Common myeloid progenitor, CD34-positive (primary cell): ENCODE measurements around the gene LILRB5.
"Not testable (repeated sequence)": the region's sequence is repeated elsewhere in the genome, so short reads cannot be mapped to it uniquely, and the experiment has no call there.

ENCODE experiments used
- CTCF ChIA-PET: fragments of 350-600 bp; sonication (Branson Sonifier 250); formaldehyde crosslinking; loops from one replicate; lab custom pipeline; 2021; ENCODE audit warnings: antibody characterized with exemption; lab: Charles Lee
- POLR2A ChIA-PET: fragments of 350-600 bp; sonication (Branson Sonifier 250); formaldehyde crosslinking; loops from one replicate; lab custom pipeline; 2021; ENCODE audit warnings: antibody characterized with exemption; lab: Charles Lee
- DNase-seq, 3 donors: peaks; one replicate each; pipeline versions ENCODE4 v3.0.0 to v3.0.0-alpha.2; 2013
- H3K27ac ChIP-seq, 2 experiments: 1 replicate in 1 of 2; 2 replicates in 1 of 2; pipeline ENCODE4 v1.7.0; 2013; ENCODE audit warnings: inconsistent platforms in 2 of 2, low read length in 2 of 2, mild to moderate bottlenecking in 2 of 2, low read depth in 1 of 2, moderate library complexity in 1 of 2; ENCODE audit not compliant: severe bottlenecking in 2 of 2, insufficient read depth in 1 of 2, poor library complexity in 1 of 2
- H3K27me3 ChIP-seq, 5 experiments: replicated peaks in 2 of 5; 1 replicate in 3 of 5; 2 replicates in 2 of 5; pipeline versions ENCODE4 v1.6.1 to v1.7.0; 2013; ENCODE audit warnings: low read length in 4 of 5, mild to moderate bottlenecking in 2 of 5, moderate library complexity in 2 of 5, inconsistent platforms in 1 of 5; ENCODE audit not compliant: insufficient read depth in 5 of 5, control insufficient read depth in 4 of 5
- H3K36me3 ChIP-seq, 4 experiments: 1 replicate in 2 of 4; 2 replicates in 2 of 4; pipeline versions ENCODE4 v1.6.1 to v1.7.0; 2013; ENCODE audit warnings: low read length in 3 of 4, control low read depth in 1 of 4, mild to moderate bottlenecking in 1 of 4; ENCODE audit not compliant: control insufficient read depth in 4 of 4, insufficient read depth in 4 of 4
- H3K4me1 ChIP-seq, 4 experiments: 1 replicate in 3 of 4; 2 replicates in 1 of 4; pipeline versions ENCODE4 v1.6.1 to v1.7.1; 2013; ENCODE audit warnings: low read length in 3 of 4, mild to moderate bottlenecking in 3 of 4, control low read depth in 1 of 4, inconsistent platforms in 1 of 4, moderate library complexity in 1 of 4; ENCODE audit not compliant: control insufficient read depth in 4 of 4, insufficient read depth in 4 of 4; ENCODE audit errors: control extremely low read depth in 1 of 4
- H3K4me3 ChIP-seq, 7 experiments: 1 replicate in 4 of 7; 2 replicates in 3 of 7; pipeline versions ENCODE4 v1.5.1 to v1.7.0; 2013; ENCODE audit warnings: mild to moderate bottlenecking in 7 of 7, low read length in 6 of 7, moderate library complexity in 6 of 7, inconsistent platforms in 2 of 7, low read depth in 2 of 7, control low read depth in 1 of 7; ENCODE audit not compliant: insufficient read depth in 4 of 7, control insufficient read depth in 1 of 7; ENCODE audit errors: extremely low read depth in 1 of 7
- H3K9me3 ChIP-seq, 5 experiments: 1 replicate in 4 of 5; 2 replicates in 1 of 5; pipeline versions ENCODE4 v1.6.1 to v1.7.1; 2013; ENCODE audit warnings: low read length in 4 of 5, mild to moderate bottlenecking in 2 of 5, inconsistent platforms in 1 of 5, low read depth in 1 of 5, moderate library complexity in 1 of 5; ENCODE audit not compliant: control insufficient read depth in 4 of 5, insufficient read depth in 2 of 5; ENCODE audit errors: control extremely low read depth in 1 of 5
- WGBS: methylation state at CpG from one replicate; pipeline ENCODE4 v1.1.5; 2013; ENCODE audit not compliant: insufficient coverage; 5-methylcytosine and 5-hydroxymethylcytosine counted together

Gene LILRB5

DNA sequence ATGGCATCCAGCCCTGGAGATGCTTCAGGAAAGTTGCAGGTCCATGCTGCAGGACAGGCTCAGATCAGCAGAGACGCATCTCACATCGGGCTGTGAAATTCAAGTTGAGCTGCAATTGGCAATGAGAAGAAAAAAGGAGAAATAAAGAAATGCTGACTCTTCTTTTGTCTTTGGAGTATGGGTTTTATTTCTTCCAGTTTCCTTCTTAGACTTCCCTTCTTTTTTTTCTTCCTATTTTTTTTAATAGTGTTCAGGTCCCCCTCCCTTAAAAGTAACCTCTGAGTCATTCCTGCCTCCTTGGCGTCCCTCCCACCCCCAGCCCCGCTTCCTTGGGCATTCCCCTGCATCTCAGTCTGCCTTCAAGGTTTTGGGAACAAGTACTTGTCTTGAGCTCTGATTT is 14.5 kb upstream of the LILRB5 start:
- H3K36me3 ChIP-seq, CTCF ChIA-PET, H3K27me3 ChIP-seq, DNase-seq, H3K4me1 ChIP-seq, H3K27ac ChIP-seq, H3K9me3 ChIP-seq, POLR2A ChIA-PET, H3K4me3 ChIP-seq: not testable (repeated sequence)
- WGBS, result no CpG with 5 or more reads among the region's 4 CpGs

DNA sequence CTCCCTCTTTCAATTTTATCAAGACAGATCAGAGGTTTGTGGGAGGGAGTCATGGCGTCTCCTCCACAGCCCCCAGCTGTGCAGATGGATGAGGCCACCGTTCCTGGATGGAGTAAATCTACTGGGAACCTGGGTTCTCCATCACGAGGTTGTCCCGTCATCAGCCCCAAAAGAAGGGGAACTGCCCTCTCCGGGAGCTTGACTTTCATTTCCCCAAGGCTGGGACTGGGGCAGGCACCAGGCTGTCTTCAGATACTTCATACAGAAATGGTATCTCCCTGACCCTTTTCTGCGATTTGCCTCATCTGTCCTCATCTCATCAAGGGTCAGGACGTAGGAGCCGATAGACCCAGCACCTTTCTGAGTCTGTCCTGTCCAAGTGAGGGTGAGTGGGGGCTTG is 14.0 kb upstream of the LILRB5 start:
- H3K4me3 ChIP-seq, result no peak overlapping the region
- H3K36me3 ChIP-seq, result peaks cover 0 to 5% (median 1%) of the 10 kb centered on the region in 4 experiments
- no peaks in the 10 kb centered on the region for H3K9me3 ChIP-seq
- H3K4me1 ChIP-seq, result peaks cover 0 to 8% (median 5%) of the 10 kb centered on the region in 4 experiments
- H3K27ac ChIP-seq, result no peak overlapping the region
- ChIA-PET POLR2A (interaction anchor here (0.5 kb wide), 1 partner anchor 423 kb away, joined by 3 read pairs; no protein-coding TSS in a partner anchor), CTCF (interaction anchor here (0.8 kb wide), 1 partner anchor 72 kb away, joined by 3 read pairs; no protein-coding TSS in a partner anchor)
- no peaks in the 10 kb centered on the region for H3K27me3 ChIP-seq
- no peak for DNase-seq
- 83% methylated on average over 5 of the region's 8 CpGs for WGBS

DNA sequence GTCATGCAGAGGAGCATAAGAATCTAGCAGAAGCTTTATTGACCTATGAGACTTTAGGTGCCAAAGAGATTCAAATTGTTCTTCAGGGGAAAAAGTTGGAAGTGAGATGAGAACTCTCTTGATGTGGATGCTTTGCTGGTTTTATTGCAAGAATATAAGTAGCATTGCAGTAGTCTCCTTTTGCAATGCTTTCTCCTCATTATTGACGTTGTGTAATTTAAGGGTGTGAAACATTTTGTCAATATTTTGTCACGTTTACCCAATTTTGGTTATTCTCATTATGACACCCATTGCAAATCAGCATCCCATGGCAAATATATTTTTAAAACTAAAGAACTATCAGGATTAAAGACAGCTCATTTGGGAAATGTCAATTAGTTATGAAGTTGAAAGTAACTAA is 11.9 kb upstream of the LILRB5 start:
- Histone ChIP-seq H3K27ac (no peak overlapping the region), H3K4me3 (no peak overlapping the region), H3K27me3 (no peaks in the 10 kb centered on the region), H3K36me3 (no peaks in the 10 kb centered on the region), H3K4me1 (peaks cover 0 to 10% (median 5%) of the 10 kb centered on the region in 4 experiments), H3K9me3 (no peaks in the 10 kb centered on the region)
- no peak for DNase-seq
- POLR2A ChIA-PET, result no interaction called here
- CTCF ChIA-PET, result interaction anchor here (1.0 to 1.5 kb wide), 3 partner anchors 12 to 95 kb away, joined by 3 to 6 read pairs (median 3); partner anchors contain the start of gene LILRB2
- no CpG with 5 or more reads among the region's 2 CpGs for WGBS

DNA sequence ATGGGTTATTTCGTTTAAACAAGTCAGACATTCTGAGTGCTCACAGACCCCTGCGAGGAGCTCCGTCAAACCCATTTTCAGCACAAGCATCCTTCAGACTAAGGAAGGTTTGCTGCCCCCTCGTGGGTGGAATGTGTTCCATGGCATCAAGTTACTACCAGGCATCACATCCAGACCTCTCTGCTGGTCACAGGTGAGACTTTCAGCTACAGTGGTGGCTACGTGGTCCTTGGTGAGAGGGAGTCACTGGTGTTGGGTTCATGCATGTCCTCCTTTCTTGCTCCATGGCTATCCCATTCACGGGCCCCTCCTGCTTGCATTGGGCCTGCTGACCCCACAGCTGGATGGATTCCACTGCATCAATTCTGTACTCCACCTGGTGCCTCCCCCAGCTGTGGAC is 9.1 kb upstream of the LILRB5 start:
- WGBS, result 11% methylated on average over 6 of the region's 6 CpGs
- H3K4me3 ChIP-seq, result no peak overlapping the region
- H3K27me3 ChIP-seq, result no peaks in the 10 kb centered on the region
- H3K36me3 ChIP-seq, result no peaks in the 10 kb centered on the region
- peak; percentile 80 to 91 (median 86) for DNase-seq
- H3K4me1 ChIP-seq, result peaks cover 0 to 2% (median under 1%) of the 10 kb centered on the region in 4 experiments
- no peak overlapping the region for H3K27ac ChIP-seq
- H3K9me3 ChIP-seq, result no peaks in the 10 kb centered on the region
- POLR2A ChIA-PET, result interaction anchor here (0.5 to 0.6 kb wide), 2 partner anchors 20 to 77 kb away, joined by 3 read pairs; no protein-coding TSS in a partner anchor
- CTCF ChIA-PET, result interaction anchor here (0.7 to 3.4 kb wide), 35 partner anchors 10 to 150 kb away, joined by 3 to 17 read pairs (median 5); partner anchors contain the start of genes LILRB3, TMC4 and TTYH1

DNA sequence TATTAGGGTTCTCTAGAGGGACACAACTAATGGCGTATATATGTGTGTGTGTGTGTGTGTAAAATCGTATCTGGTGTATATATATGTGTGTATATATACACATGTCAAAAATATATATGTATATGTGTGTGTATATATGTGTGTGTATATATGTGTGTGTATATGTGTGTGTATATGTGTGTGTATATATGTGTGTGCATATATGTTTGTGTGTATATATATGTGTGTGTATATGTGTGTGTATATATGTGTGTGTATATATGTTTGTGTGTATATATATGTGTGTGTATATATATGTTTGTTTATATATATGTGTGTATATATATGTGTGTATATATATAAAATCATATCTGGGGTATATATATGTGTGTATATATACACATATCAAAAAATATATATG is 5.4 kb upstream of the LILRB5 start:
- Histone ChIP-seq H3K4me3 (no peak overlapping the region), H3K36me3 (no peaks in the 10 kb centered on the region), H3K9me3 (no peaks in the 10 kb centered on the region), H3K27me3 (peaks cover 0 to 2% (median 0%) of the 10 kb centered on the region in 5 experiments), H3K27ac (no peak overlapping the region), H3K4me1 (peaks cover 0 to 2% (median 0%) of the 10 kb centered on the region in 4 experiments)
- CTCF ChIA-PET, result interaction anchor here (1.3 kb wide), 1 partner anchor 37 kb away, joined by 3 read pairs; no protein-coding TSS in a partner anchor
- WGBS, result no CpG with 5 or more reads among the region's 2 CpGs
- POLR2A ChIA-PET, result no interaction called here
- no peak for DNase-seq

DNA sequence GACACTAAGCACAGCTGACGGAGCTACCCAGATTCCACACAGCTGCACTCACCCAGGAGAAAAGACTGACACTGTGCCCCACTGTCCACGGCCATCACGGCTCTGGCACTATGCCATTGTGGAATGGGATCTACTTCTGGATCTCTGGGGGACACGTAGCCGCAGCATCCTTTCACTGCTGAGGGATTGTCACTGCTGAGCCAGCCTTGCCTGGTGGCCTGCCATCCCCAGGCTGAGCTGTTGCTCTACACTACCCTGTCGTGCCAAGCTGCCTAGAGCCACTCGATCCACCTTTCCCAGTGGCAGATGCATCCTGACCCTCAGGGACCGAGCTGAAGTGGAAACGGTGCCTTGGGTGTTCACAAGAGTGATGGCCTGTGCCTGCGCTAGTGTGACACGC is 5.0 kb upstream of the LILRB5 start:
- Histone ChIP-seq H3K27ac (no peak overlapping the region), H3K4me1 (peaks cover 0 to 2% (median 0%) of the 10 kb centered on the region in 4 experiments), H3K27me3 (peaks cover 0 to 7% (median 0%) of the 10 kb centered on the region in 5 experiments), H3K36me3 (no peaks in the 10 kb centered on the region), H3K9me3 (no peaks in the 10 kb centered on the region), H3K4me3 (no peak overlapping the region)
- no peak for DNase-seq
- ChIA-PET CTCF (interaction anchor here (0.9 to 1.3 kb wide), 2 partner anchors 25 to 37 kb away, joined by 3 read pairs; no protein-coding TSS in a partner anchor), POLR2A (no interaction called here)
- WGBS, result 92% methylated on average over 9 of the region's 11 CpGs

DNA sequence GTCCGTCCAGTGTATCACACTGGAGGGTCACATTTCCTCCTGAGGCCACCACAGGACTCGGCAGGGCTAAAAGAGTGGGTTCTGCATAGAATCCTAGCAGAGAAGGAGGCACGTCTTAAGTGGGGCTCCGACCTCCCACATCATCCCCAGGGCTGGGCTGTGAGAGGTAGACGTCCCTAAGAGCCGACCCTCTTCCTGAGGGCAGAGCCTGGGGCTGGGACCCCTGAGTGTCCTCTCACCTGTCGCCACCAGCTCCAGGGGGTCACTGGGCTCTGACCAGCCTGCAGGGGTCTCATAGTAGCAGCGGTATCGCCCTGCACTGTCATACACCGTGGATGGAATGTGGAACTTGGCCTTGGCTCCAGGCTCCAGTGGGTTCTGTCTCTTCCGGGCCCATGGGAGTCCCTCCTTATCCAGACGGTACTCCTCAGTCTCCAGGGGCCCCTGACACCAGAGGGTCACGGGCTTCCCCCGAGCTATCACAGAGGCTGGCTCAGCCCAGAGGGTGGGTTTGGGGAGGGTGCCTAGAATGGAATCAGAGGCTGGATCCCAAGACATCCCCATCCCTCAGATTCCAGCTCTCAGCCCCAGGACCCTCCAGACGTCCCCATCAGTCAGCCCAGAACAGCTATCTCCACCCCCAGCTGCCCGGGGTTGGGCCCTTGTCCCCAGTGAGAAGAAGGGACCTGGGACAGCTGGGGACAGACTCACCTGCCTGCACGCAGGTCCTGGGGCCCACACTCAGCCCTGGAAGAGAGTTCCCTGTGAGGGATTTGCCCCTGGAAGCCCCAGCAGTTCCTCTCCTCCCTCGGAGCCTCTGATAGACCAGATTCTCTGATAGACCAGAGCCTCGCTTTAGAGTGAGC is 590 bp downstream of the LILRB5 start:
- Histone ChIP-seq H3K27me3 (peaks cover 0 to 9% (median 0%) of the 10 kb centered on the region in 5 experiments), H3K27ac (no peak overlapping the region), H3K36me3 (no peaks in the 10 kb centered on the region), H3K4me3 (no peak overlapping the region), H3K9me3 (no peaks in the 10 kb centered on the region), H3K4me1 (no peaks in the 10 kb centered on the region)
- DNase-seq, result no peak
- ChIA-PET POLR2A (no interaction called here), CTCF (interaction anchor here (0.9 kb wide), 1 partner anchor 89 kb away, joined by 3 read pairs; no protein-coding TSS in a partner anchor)
- 90% methylated on average over 17 of the region's 19 CpGs for WGBS
